Activated B cell treated with CpG ODN at 0.5 μM for 24 hours (primary cell): Measurements from ENCODE around the gene RPP40. TPM values are rescaled to one million over a fixed set of nuclear protein-coding genes. Genes with fewer than 3 reads are reported as not detected.

ENCODE experiments used
- ATAC-seq: fragments of 200-7000 bp; cut with Tn5 transposase; one replicate; pipeline ENCODE4 v1.10.0; 2021; ENCODE audit warnings: low read depth, mild to moderate bottlenecking, moderate library complexity
- CTCF ChIA-PET: fragments of 350-600 bp; sonication (Branson Sonifier 250); formaldehyde crosslinking; loops from one replicate; lab custom pipeline; 2021; ENCODE audit warnings: antibody characterized with exemption; lab: Charles Lee
- POLR2A ChIA-PET: fragments of 350-600 bp; sonication (Branson Sonifier 250); formaldehyde crosslinking; loops from one replicate; lab custom pipeline; 2021; ENCODE audit warnings: antibody characterized with exemption; lab: Charles Lee
- DNase-seq: peaks from one replicate; pipeline ENCODE4 v3.0.0; 2022
- H3K27ac Mint-ChIP-seq: one replicate; pipeline ENCODE4 v1.8.0; 2020; ENCODE audit warnings: mixed read lengths
- H3K27me3 Mint-ChIP-seq: one replicate; pipeline ENCODE4 v1.8.0; 2021; ENCODE audit warnings: mixed read lengths
- H3K36me3 Mint-ChIP-seq: one replicate; pipeline ENCODE4 v1.8.0; 2021; ENCODE audit warnings: low read depth, mixed read lengths
- H3K4me1 Mint-ChIP-seq: one replicate; pipeline ENCODE4 v1.8.0; 2021; ENCODE audit warnings: mixed read lengths
- H3K4me3 Mint-ChIP-seq: one replicate; pipeline ENCODE4 v1.8.0; 2020; ENCODE audit warnings: mild to moderate bottlenecking, mixed read lengths
- H3K9me3 Mint-ChIP-seq: one replicate; pipeline ENCODE4 v1.8.0; 2020; ENCODE audit warnings: mixed read lengths
- intact Hi-C: fragments of 100-400 bp; cut with micrococcal nuclease; formaldehyde crosslinking; loops from one replicate; pipeline ENCODE4 v1.15.1; 2024
- total RNA-seq: library from RNA; stranded (reverse); gene quantifications from 2 replicates; pipeline ENCODE4 v1.2.3, GENCODE V29; 2022
- TF ChIP-seq, protein P1 (sequence below): fragments of 200-600 bp; IDR thresholded peaks from one replicate; pipeline ENCODE4 v1.8.0; 2022; ENCODE audit warnings: antibody characterized with exemption, mild to moderate bottlenecking

RPP40 gene
- total RNA-seq, 1 donor from 2014 or later, result 7.1 TPM

DNA sequence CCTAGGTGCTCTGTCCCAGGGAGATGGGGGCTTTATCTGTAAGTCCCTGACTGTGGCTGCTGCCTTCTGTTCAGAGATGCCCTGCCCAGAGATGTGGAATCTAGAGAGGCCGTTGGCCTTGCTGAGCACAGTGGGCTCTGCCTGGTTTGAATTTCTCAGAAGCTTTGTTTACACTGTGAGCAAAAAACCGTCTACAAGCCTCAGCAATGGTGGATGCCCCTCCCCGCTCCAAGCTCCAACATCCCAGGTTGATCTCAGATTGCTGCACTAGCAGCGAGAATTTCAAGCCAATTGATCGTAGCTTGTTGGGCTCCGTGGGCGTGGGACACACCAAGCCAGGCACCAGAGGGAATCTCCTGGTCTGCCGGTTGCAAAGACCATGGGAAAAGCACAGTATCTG is 16.3 kb upstream of the RPP40 start:
- H3K4me1 Mint-ChIP-seq, result no peaks in the 10 kb centered on the region

DNA sequence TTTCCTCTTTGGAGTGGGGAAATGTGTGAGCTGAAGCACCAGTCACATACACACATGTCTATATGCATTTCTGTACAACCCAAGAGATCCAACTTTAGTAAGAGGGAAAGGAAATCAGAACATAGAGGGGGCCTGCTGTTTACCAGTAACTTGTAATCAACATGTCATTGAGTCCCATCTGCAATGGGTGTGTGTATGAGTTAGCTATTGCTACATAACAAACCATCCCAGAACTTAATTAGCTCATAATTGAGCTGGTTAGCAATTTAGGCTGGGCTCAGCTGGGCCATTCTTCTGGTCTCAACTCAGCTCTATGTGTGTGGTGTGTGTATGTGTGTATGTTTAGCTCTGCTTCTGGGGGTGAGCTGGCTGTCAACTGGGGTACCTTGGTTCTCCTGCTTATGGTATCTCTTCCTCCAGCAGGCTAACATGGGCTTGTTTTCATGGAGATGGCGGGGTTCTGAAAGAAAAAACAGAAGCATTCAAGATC is 10.3 kb upstream of the RPP40 start:
- TF ChIP-seq, protein P1, sequence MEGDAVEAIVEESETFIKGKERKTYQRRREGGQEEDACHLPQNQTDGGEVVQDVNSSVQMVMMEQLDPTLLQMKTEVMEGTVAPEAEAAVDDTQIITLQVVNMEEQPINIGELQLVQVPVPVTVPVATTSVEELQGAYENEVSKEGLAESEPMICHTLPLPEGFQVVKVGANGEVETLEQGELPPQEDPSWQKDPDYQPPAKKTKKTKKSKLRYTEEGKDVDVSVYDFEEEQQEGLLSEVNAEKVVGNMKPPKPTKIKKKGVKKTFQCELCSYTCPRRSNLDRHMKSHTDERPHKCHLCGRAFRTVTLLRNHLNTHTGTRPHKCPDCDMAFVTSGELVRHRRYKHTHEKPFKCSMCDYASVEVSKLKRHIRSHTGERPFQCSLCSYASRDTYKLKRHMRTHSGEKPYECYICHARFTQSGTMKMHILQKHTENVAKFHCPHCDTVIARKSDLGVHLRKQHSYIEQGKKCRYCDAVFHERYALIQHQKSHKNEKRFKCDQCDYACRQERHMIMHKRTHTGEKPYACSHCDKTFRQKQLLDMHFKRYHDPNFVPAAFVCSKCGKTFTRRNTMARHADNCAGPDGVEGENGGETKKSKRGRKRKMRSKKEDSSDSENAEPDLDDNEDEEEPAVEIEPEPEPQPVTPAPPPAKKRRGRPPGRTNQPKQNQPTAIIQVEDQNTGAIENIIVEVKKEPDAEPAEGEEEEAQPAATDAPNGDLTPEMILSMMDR, result no peak
- no peak overlapping the region for H3K27ac Mint-ChIP-seq
- H3K4me3 Mint-ChIP-seq, result no peak overlapping the region
- intact Hi-C loops, result no loop called here
- no peak for DNase-seq
- peaks cover 11% of the 10 kb centered on the region for H3K9me3 Mint-ChIP-seq
- no peaks in the 10 kb centered on the region for H3K27me3 Mint-ChIP-seq
- CTCF ChIA-PET, result no interaction called here
- H3K4me1 Mint-ChIP-seq, result no peaks in the 10 kb centered on the region
- no peak for ATAC-seq
- POLR2A ChIA-PET, result no interaction called here
- H3K36me3 Mint-ChIP-seq, result peaks cover 4% of the 10 kb centered on the region

More for the DNA sequence above, 16.3 kb upstream of the RPP40 start:
- TF ChIP-seq, protein P1, result no peak
- DNase-seq, result no peak
- ChIA-PET CTCF (no interaction called here), POLR2A (no interaction called here)
- no peak for ATAC-seq
- Mint-ChIP-seq H3K4me3 (no peak overlapping the region), H3K9me3 (peaks cover 6% of the 10 kb centered on the region), H3K27ac (no peak overlapping the region), H3K36me3 (peaks cover 12% of the 10 kb centered on the region), H3K27me3 (peaks cover under 1% of the 10 kb centered on the region)
- intact Hi-C loops, result no loop called here

DNA sequence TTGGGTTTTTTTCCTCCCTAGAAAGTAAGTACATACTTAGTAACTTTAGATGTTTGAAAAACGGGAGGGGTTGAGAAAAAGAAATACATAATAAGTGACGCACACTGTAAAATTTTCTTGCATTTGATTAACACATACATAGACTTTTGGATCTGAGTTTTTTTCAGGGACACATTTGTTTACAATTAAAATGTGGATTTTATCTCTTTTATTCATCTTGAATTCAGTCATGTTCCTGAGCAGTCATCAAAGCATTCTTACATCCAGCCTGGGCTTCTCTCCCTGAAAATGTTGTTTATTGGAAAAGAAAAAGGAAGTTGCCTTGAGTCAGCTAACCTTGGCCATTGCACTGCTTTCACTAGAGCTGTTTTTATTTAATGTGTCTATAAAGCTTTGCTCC is 8.7 kb upstream of the RPP40 start:
- H3K9me3 Mint-ChIP-seq, result peaks cover 8% of the 10 kb centered on the region
- no peak overlapping the region for H3K4me3 Mint-ChIP-seq
- POLR2A ChIA-PET, result no interaction called here
- TF ChIP-seq, protein P1, result no peak
- DNase-seq (no peak), ATAC-seq (no peak)
- H3K27ac Mint-ChIP-seq, result no peak overlapping the region
- no peaks in the 10 kb centered on the region for H3K4me1 Mint-ChIP-seq
- CTCF ChIA-PET, result no interaction called here
- intact Hi-C loops, result no loop called here
- peaks cover 2% of the 10 kb centered on the region for H3K36me3 Mint-ChIP-seq
- no peaks in the 10 kb centered on the region for H3K27me3 Mint-ChIP-seq

DNA sequence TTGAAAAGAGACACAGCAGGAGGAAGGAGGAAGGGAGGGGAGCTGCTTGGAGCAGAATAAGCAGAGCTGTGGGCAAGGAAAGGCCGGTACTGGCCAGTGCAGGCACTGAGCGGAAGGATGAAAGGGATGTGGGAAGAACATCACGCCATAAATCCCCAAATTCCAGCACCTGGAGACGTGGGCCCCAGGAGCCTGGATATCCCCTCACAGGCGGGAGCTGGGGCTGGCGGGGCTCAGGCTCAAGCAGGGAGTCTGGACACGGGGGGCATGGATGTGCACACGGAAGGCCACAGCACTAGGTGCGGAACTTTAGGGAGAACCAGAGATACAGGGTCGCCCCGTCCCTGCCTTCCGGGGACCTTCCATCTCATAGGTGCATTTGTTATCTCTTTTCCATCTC is 7.5 kb upstream of the RPP40 start:
- Mint-ChIP-seq H3K9me3 (peaks cover 5% of the 10 kb centered on the region), H3K27ac (no peak overlapping the region), H3K36me3 (peaks cover 1% of the 10 kb centered on the region), H3K4me1 (no peaks in the 10 kb centered on the region), H3K27me3 (no peaks in the 10 kb centered on the region), H3K4me3 (no peak overlapping the region)
- TF ChIP-seq, protein P1, result no peak
- no peak for DNase-seq
- POLR2A ChIA-PET, result no interaction called here
- intact Hi-C loops, result no loop called here
- ATAC-seq, result no peak
- CTCF ChIA-PET, result no interaction called here

DNA sequence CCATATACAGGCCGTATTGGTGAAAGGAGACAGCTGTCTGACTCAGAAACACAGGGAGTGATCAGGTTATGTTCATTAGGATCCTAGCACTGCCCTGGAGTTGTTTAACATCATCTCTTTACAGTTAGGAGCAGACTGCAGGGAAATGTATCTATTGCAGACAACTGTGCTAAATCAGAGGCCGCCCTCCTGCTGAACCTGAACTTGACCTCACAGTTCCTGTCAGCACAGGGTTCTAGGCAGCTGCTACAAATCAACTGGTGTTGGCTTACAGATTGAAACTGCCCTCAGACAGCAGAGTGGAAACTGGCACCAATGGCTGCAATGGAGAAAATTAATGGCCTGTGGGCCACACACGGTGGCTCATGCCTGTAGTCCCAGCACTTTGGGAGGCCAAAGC is 3.7 kb upstream of the RPP40 start:
- Mint-ChIP-seq H3K27me3 (no peaks in the 10 kb centered on the region), H3K9me3 (no peaks in the 10 kb centered on the region), H3K27ac (no peak overlapping the region), H3K4me1 (peaks cover 13% of the 10 kb centered on the region), H3K36me3 (peaks cover 10% of the 10 kb centered on the region), H3K4me3 (no peak overlapping the region)
- intact Hi-C loops, result no loop called here
- POLR2A ChIA-PET, result no interaction called here
- CTCF ChIA-PET, result no interaction called here
- TF ChIP-seq, protein P1, result no peak
- ATAC-seq (no peak), DNase-seq (no peak)
